ENCODE measurements around the gene DNAAF9. TPM values are rescaled to one million over a fixed set of nuclear protein-coding genes. Genes with fewer than 3 reads are reported as not detected.

Gene DNAAF9
- total RNA-seq, 5 donors from 2014 or later (not counting 1 experiment from before 2014, with no cell fraction given), result 4.9 to 6.2 (median 5.6) TPM

Other genes with a start within 250 kb of the DNAAF9 start
- 10 to 100 TPM; 23.2 to 33.5 (median 28.7) TPM for gene FASTKD5, start 247.8 kb downstream of the DNAAF9 start, total RNA-seq
- gene UBOX5, start 247.8 kb downstream of the DNAAF9 start, total RNA-seq, result 10 to 100 TPM in 4 of 5 donors, 1 to 10 TPM in 1; 9.4 to 13.4 (median 10.8) TPM
- gene LZTS3, start 234.1 kb downstream of the DNAAF9 start, total RNA-seq, result 10 to 100 TPM; 14.4 to 19.6 (median 15.3) TPM
- gene DDRGK1, start 203.0 kb downstream of the DNAAF9 start, total RNA-seq, result 10 to 100 TPM; 44.6 to 76.3 (median 68.2) TPM
- gene ITPA, start 198.2 kb downstream of the DNAAF9 start, total RNA-seq, result 10 to 100 TPM; 41.6 to 67.6 (median 61.8) TPM
- gene SLC4A11, start 168.5 kb downstream of the DNAAF9 start, total RNA-seq, result 1 to 10 TPM in 3 of 5 donors, under 1 TPM in 2; 0.43 to 3.9 (median 1.4) TPM
- 10 to 100 TPM; 13.6 to 15.8 (median 13.7) TPM for gene ATRN, start 63.3 kb upstream of the DNAAF9 start, total RNA-seq

Data from T-cell (primary cell).